SU-DHL-6 (cell line): ENCODE measurements around the gene CENPO.

Experiments used
- H2AFZ ChIP-seq: fragments of 200-600 bp; sonication (generic); 2 replicates; pipeline ENCODE4 v1.6.1; 2014; ENCODE audit warnings: low read depth, mild to moderate bottlenecking, moderate library complexity, mixed read lengths, antibody characterized with exemption, low read length; ENCODE audit not compliant: severe bottlenecking
- H3F3A ChIP-seq: fragments of 200-600 bp; shearing (Covaris generic); 2 replicates; pipeline ENCODE4 v1.6.0; 2016; ENCODE audit warnings: antibody characterized with exemption, mild to moderate bottlenecking; ENCODE audit not compliant: insufficient read depth
- H3K27ac ChIP-seq: fragments of 200-600 bp; sonication (generic); 2 replicates; pipeline ENCODE4 v1.5.1; 2016; ENCODE audit warnings: low read depth, mild to moderate bottlenecking, low read length, moderate library complexity, mixed read lengths
- H3K27me3 ChIP-seq: fragments of 200-600 bp; sonication (generic), shearing (Covaris generic); 2 replicates; pipeline ENCODE4 v1.6.0; 2014; ENCODE audit warnings: mild to moderate bottlenecking, low read length
- H3K36me3 ChIP-seq: fragments of 200-600 bp; sonication (generic); 2 replicates; pipeline ENCODE4 v1.6.1; 2014; ENCODE audit warnings: mild to moderate bottlenecking, low read length, mixed read lengths
- H3K4me2 ChIP-seq: fragments of 300-600, 200-600 bp; shearing (Covaris generic), sonication (generic); 2 replicates; pipeline ENCODE4 v1.6.0; 2014; ENCODE audit warnings: low read length, low read depth, mild to moderate bottlenecking; ENCODE audit not compliant: poor library complexity, severe bottlenecking
- H3K4me3 ChIP-seq: fragments of 200-600 bp; sonication (generic); 2 replicates; pipeline ENCODE4 v1.5.1; 2014; ENCODE audit warnings: antibody characterized with exemption, low read length, mild to moderate bottlenecking, mixed read lengths; ENCODE audit not compliant: insufficient read depth, poor library complexity, severe bottlenecking
- H3K79me2 ChIP-seq: fragments of 200-600 bp; sonication (generic); 2 replicates; pipeline ENCODE4 v1.6.1; 2014; ENCODE audit warnings: mild to moderate bottlenecking, low read length, moderate library complexity; ENCODE audit not compliant: insufficient read depth
- H3K9ac ChIP-seq: fragments of 200-600 bp; sonication (generic); 2 replicates; pipeline ENCODE4 v1.7.0; 2014; ENCODE audit warnings: mild to moderate bottlenecking, low read length
- H3K9me2 ChIP-seq: fragments of 200-600 bp; sonication (generic); replicated peaks from 2 replicates; pipeline ENCODE4 v1.6.1; 2014; ENCODE audit warnings: low read length; ENCODE audit not compliant: insufficient read depth
- H3K9me3 ChIP-seq: fragments of 200-600 bp; sonication (generic); 2 replicates; pipeline ENCODE4 v1.6.1; 2014; ENCODE audit warnings: low read length, mixed read lengths; ENCODE audit not compliant: insufficient read depth
- H4K20me1 ChIP-seq: fragments of 200-600 bp; sonication (generic); 2 replicates; pipeline ENCODE4 v1.6.1; 2014; ENCODE audit warnings: low read depth, mild to moderate bottlenecking, antibody characterized with exemption, low read length, moderate library complexity, mixed read lengths
- CTCF ChIP-seq: fragments of 200-600 bp; sonication (generic); IDR thresholded peaks from one replicate; pipeline ENCODE4 v1.5.1; 2017; ENCODE audit warnings: antibody characterized with exemption, mild to moderate bottlenecking, low read length, moderate library complexity; ENCODE audit not compliant: insufficient read depth, poor library complexity, severe bottlenecking
- EZH2phosphoT487 ChIP-seq: fragments of 200-600 bp; sonication (generic), shearing (Covaris generic); conservative IDR thresholded peaks from 2 replicates; pipeline ENCODE4 v1.6.1; 2018; ENCODE audit warnings: mild to moderate bottlenecking, antibody characterized with exemption, low read length, moderate library complexity, mixed read lengths

CENPO gene

GRCh38 chr2:24845691-24846090 is 52.5 kb downstream of the CENPO start:
- Histone ChIP-seq H3K27ac (no peak overlapping the region), H3K4me2 (no peak overlapping the region), H2AFZ (no peak overlapping the region), H3K79me2 (no peaks in the 10 kb centered on the region), H3K9me3 (no peaks in the 10 kb centered on the region), H3K9ac (no peak overlapping the region), H3K4me3 (no peak overlapping the region), H3K27me3 (no peaks in the 10 kb centered on the region), H3F3A (no peaks in the 10 kb centered on the region), H3K9me2 (no peaks in the 10 kb centered on the region), H3K36me3 (no peaks in the 10 kb centered on the region), H4K20me1 (no peaks in the 10 kb centered on the region)
- TF ChIP-seq CTCF = no peak
- no peak for TF ChIP-seq EZH2phosphoT487

GRCh38 chr2:24850944-24851343 is 57.7 kb downstream of the CENPO start:
- no peaks in the 10 kb centered on the region for H3F3A ChIP-seq
- H3K9me3 ChIP-seq = no peaks in the 10 kb centered on the region
- no peak overlapping the region for H2AFZ ChIP-seq
- TF ChIP-seq CTCF = no peak
- no peak for TF ChIP-seq EZH2phosphoT487
- no peaks in the 10 kb centered on the region for H3K36me3 ChIP-seq
- H3K4me3 ChIP-seq = no peak overlapping the region
- H3K27me3 ChIP-seq = no peaks in the 10 kb centered on the region
- no peaks in the 10 kb centered on the region for H3K9me2 ChIP-seq
- no peak overlapping the region for H3K9ac ChIP-seq
- H3K79me2 ChIP-seq = no peaks in the 10 kb centered on the region
- H3K4me2 ChIP-seq = no peak overlapping the region
- no peak overlapping the region for H3K27ac ChIP-seq
- no peaks in the 10 kb centered on the region for H4K20me1 ChIP-seq

- no peaks in the 10 kb centered on the region for H3F3A ChIP-seq
- TF ChIP-seq EZH2phosphoT487 (no peak), CTCF (no peak)
- H3K79me2 ChIP-seq = no peaks in the 10 kb centered on the region
Measured at GRCh38 chr2:24852026-24852425, 58.8 kb downstream of the CENPO start.

GRCh38 chr2:24852431-24853020 is 59.3 kb downstream of the CENPO start:
- Histone ChIP-seq H4K20me1 (no peaks in the 10 kb centered on the region), H3F3A (no peaks in the 10 kb centered on the region), H3K4me2 (no peak overlapping the region), H3K27me3 (no peaks in the 10 kb centered on the region), H3K27ac (no peak overlapping the region), H2AFZ (no peak overlapping the region), H3K79me2 (no peaks in the 10 kb centered on the region), H3K9ac (no peak overlapping the region), H3K9me3 (no peaks in the 10 kb centered on the region), H3K4me3 (no peak overlapping the region), H3K9me2 (no peaks in the 10 kb centered on the region), H3K36me3 (no peaks in the 10 kb centered on the region)
- TF ChIP-seq CTCF = no peak
- no peak for TF ChIP-seq EZH2phosphoT487

More at GRCh38 chr2:24852026-24852425, 58.8 kb downstream of the CENPO start:
- no peak overlapping the region for H2AFZ ChIP-seq
- no peak overlapping the region for H3K4me2 ChIP-seq
- H3K27me3 ChIP-seq = no peaks in the 10 kb centered on the region
- no peaks in the 10 kb centered on the region for H4K20me1 ChIP-seq
- no peaks in the 10 kb centered on the region for H3K9me2 ChIP-seq
- no peaks in the 10 kb centered on the region for H3K9me3 ChIP-seq
- H3K9ac ChIP-seq = no peak overlapping the region
- no peak overlapping the region for H3K27ac ChIP-seq
- no peak overlapping the region for H3K4me3 ChIP-seq
- H3K36me3 ChIP-seq = no peaks in the 10 kb centered on the region
